ENCODE measurements around the gene SLF2. TPM values are rescaled to one million over a fixed set of nuclear protein-coding genes. Genes with fewer than 3 reads are reported as not detected.

SLF2 gene
- total RNA-seq, 1 donor from 2014 or later = 16.4 TPM

DNA sequence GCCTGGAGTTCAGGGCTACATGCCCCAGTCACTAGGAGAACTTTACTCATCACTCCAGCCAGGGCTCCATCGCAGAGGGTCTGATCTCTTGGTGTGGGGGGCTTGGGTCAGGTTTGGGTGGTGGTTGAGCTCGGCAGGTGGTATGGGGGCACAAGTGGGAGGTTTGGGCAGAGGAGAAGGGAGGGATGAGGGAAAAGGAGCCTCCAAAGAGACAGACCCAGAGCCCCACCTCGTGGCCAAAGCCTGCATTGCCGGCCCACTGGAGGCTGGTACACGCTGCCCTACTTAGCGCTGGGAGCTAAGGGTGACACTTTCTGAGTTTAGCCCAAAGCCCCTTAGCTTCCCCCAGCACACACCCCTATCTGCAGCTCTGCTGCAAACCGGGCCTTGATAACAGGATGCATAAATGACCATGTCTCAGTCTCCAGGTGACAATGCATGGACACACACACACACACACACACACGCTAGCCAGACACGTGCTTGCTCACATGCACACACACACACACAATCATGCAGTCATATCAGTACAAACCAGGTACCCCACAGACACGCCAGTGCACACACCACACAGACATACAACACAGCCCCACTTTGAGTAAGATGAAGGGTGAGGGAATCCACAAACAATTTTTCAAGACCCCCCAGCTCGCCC is 101.6 kb downstream of the SLF2 start:
- H3K36me3 ChIP-seq = no peaks in the 10 kb centered on the region
- H3K9me3 ChIP-seq (replicated peaks) = no peaks in the 10 kb centered on the region
- peaks cover 42% of the 10 kb centered on the region for H3K27me3 ChIP-seq (ENCODE audit: low read depth)
- peak; percentile 86 for DNase-seq
- peaks cover 39% of the 10 kb centered on the region for H3K4me1 ChIP-seq
- TF ChIP-seq, protein P1, sequence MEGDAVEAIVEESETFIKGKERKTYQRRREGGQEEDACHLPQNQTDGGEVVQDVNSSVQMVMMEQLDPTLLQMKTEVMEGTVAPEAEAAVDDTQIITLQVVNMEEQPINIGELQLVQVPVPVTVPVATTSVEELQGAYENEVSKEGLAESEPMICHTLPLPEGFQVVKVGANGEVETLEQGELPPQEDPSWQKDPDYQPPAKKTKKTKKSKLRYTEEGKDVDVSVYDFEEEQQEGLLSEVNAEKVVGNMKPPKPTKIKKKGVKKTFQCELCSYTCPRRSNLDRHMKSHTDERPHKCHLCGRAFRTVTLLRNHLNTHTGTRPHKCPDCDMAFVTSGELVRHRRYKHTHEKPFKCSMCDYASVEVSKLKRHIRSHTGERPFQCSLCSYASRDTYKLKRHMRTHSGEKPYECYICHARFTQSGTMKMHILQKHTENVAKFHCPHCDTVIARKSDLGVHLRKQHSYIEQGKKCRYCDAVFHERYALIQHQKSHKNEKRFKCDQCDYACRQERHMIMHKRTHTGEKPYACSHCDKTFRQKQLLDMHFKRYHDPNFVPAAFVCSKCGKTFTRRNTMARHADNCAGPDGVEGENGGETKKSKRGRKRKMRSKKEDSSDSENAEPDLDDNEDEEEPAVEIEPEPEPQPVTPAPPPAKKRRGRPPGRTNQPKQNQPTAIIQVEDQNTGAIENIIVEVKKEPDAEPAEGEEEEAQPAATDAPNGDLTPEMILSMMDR (IDR thresholded peaks at IDR 0.05; ENCODE audit: borderline replicate concordance) = peak; percentile 96
- no peak overlapping the region for H3K27ac ChIP-seq (replicated peaks)
- no peak overlapping the region for H3K4me3 ChIP-seq
- intact Hi-C loops (cut with micrococcal nuclease) = no loop called here

Small RNAs within 50 kb of the gene (microRNA-seq; reads per million reads assigned to microRNA genes)
- gene MIR608 = not detected

Other genes starting within 250 kb of the SLF2 start
- not detected for gene PAX2, start 167.4 kb upstream of the SLF2 start, total RNA-seq
- gene SEMA4G, start 56.5 kb downstream of the SLF2 start, total RNA-seq = 0.52 TPM
- 49.7 TPM for gene MRPL43, start 74.5 kb downstream of the SLF2 start, total RNA-seq
- 7.3 TPM for gene TWNK, start 74.6 kb downstream of the SLF2 start, total RNA-seq
- gene LZTS2, start 86.8 kb downstream of the SLF2 start, total RNA-seq = 35.6 TPM
- gene PDZD7, start 118.2 kb downstream of the SLF2 start, total RNA-seq = 0.27 TPM
- 13.4 TPM for gene SFXN3, start 118.3 kb downstream of the SLF2 start, total RNA-seq
- gene KAZALD1, start 149.0 kb downstream of the SLF2 start, total RNA-seq = 5.1 TPM
- gene TLX1, start 218.3 kb downstream of the SLF2 start, total RNA-seq = not detected

All from left ventricle myocardium inferior (tissue), 1 donor.